Muscle of back (tissue), 11 donors: Measurements from ENCODE around the gene PACSIN1. TPM values are rescaled to one million over a fixed set of nuclear protein-coding genes. Genes with fewer than 3 reads are reported as not detected.
A peak's percentile ranks its signal among the peaks of the same experiment; 100 is the strongest.

ENCODE experiments used
- DNase-seq, 3 donors: peaks; one replicate each; pipeline versions ENCODE4 v3.0.0 to v3.0.0-alpha.2; 2013
- polyA plus RNA-seq, 10 donors: library from polyadenylated mRNA; unstranded; fragments of 120-200 nt; gene quantifications; one replicate each; pipeline ENCODE4 v1.2.1, GENCODE V29; 2013; ENCODE audit not compliant: insufficient read length in 10 of 10

The PACSIN1 gene
- polyA plus RNA-seq, 10 donors: 0.31 to 1.5 (median 1.1) TPM

DNA sequence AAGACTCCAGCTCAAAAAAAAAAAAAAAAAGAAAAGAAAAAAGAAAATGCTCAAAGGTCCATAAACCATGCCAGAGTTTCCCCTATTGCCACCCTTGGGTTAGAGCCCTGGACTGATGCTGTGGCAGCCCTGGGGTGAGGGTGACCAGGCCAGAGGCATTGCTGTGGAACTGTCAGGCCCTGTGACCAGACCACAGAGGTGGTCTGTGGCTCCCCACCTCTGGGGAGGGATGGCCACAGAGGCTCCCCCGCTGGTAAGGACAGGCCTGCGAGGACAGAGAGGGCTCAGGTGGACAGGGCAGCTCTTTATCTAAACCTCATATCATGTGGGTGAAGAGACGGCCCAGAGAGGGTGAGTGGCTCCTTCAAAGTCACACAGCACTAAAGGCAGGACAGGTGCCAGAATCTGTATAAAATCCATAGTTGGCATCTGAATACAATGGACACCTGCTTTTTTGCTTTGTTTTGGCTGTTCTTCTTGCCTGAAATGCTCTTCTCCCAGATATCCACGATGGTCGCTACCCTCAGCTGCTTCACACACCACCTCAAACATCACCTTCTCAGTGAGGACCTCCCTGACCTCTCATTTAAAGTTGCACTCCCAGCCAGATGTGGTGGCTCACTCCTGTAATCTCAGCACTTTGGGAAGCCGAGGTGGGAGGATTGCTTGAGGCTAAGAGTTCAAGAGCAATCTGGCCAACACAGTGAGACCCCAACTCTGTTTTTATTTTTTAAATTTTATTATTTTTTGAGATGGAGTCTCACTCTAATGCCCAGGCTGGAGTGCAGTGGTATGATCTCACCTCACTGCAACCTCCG is 112.8 kb downstream of the PACSIN1 start:
- no peak for DNase-seq

DNA sequence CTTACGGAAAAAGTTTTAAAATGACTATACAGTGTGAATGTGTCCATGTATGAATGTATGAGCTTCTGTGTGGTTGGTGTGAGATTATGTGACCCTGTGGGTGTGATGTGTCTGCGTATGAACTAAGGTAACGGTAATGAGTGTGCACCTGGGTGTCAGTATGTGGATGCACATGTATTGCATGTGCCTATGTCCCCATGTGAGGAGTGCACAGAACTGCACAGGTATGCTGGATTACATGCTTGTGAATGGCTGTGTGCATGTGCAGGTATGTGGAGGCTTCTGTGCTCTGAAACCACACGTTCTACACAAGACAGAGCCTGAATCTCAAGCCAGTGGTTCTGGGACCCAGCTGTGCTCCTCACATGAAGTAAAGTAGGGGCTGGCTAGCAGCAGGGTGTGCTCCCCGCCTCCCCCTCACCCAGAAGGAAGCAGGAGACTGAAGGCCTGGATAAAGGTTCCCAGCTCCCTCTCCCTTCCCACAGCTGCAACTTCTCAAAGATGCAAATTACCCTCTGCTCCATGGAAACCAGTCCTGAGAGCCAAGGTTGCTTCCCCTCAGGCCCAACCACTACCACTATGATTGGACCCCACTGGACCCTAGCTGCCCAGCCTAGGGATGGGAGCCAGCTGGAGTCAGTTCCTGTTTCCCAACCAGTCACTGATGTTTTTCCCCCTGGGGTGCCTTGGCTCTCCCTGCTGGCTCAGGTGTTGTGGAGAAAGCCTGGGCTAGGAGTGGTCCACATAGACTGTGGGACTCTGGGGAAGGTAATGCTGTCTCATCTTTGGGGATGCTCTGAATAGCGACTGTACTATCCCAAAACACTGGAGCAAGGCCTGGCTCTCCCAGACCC is 115.1 kb downstream of the PACSIN1 start:
- DNase-seq: peak in 1 of 3 donors; percentile 30

DNA sequence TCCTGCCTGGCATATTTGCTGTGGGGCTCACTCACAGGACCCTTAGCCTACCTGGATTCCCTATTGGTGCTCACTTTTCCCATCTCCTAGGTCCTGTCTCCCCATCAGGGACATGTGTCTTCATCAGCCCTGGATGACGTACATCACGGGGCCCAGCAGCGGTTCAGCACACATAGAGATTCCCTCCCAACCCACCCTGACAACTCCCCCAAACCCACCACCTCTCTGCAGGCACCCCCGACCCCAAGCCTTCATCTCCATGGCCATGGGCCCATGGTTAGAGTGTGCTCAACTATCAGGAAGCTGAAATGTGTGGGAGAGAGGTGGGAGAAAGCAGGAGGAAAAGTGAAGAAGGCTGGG is 115.7 kb downstream of the PACSIN1 start:
- DNase-seq: no peak

DNA sequence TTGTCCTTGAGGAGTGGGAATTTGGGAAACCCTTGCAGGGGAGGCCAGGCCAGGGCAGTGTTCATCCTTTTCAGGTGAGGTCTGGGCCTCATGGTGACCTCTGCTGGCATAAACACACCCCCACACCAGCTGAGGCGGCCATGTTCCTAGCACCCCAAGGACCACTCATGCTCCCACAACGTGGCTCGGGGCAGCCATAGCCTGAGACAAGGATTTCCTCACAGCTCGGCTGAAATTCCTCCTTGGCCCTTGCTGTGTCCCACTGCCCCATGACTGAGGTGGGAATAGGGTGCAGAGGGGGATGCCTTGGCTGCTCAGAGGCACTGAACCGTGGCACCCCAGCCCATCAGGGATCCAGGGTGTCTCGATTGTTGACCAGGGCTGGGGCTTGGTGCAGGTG is 117.6 kb downstream of the PACSIN1 start:
- no peak for DNase-seq

DNA sequence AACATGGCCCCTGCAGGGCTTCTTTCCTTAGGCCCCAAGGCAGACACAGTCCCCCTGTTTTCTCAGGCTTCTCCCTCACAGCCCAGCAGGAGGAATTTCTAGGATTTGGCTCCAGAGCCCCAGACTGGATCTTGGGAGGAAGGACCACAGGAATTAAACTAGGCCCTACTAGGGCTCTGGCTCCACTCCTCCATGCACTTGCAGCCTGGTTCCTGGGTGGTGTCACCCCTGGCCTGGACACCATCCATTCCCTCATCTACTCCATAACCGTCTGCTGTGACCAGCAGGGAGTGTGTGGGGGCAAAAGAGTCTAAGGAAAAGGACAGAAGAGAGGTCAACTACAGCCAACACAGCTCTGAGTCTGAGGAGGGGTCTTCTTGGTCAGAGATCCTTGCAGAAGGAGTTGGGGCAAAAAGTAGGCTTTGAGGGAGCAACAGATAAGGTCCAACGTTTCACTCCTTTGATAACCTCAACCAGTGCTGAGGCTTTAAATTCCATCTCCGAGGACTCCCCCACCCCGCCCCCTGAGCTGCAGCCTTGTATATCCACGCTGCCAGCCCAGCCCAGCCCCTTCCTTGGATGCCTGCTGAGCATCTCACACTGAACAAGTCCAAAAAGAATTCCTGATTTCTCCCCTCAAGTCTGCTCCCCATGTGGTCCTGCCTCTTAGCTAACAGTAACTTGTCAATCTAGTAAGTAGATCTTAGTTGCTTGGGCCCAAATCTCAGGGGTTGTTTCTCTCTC is 118.2 kb downstream of the PACSIN1 start:
- DNase-seq: no peak

DNA sequence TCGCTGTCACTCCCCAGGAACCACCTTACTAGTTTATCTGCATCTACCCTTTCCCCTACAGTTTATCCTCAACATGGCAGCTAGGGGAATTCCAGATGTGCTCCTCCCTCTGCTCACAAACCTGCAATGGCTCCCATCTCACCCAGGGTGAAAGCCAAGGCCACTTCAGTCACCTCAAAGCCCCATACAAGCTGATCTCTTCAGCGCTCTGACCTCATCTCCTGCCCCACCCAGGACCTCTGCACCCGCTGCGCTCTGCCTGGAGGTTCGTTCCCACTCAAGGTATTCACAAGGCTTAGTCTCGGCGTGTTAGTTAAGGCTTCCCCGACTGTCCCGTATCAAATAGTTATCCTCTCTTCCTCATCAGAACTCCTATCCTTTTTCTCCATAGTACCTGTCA is 118.8 kb downstream of the PACSIN1 start:
- DNase-seq: no peak

Other genes starting within 250 kb of the PACSIN1 start
- 100 to 1,000 TPM in 1 of 10 donors, 10 to 100 TPM in 9; 73.7 to 105 (median 83.4) TPM for gene HMGA1, start 229.2 kb upstream of the PACSIN1 start, polyA plus RNA-seq
- gene SMIM29, start 217.1 kb upstream of the PACSIN1 start, polyA plus RNA-seq: 1 to 10 TPM; 7.0 to 9.8 (median 7.8) TPM
- gene NUDT3, start 73.4 kb upstream of the PACSIN1 start, polyA plus RNA-seq: 10 to 100 TPM; 18.9 to 32.8 (median 24.2) TPM
- gene RPS10, start 40.0 kb upstream of the PACSIN1 start, polyA plus RNA-seq: 1,000 to 10,000 TPM; 1,208 to 1,969 (median 1,698) TPM
- gene SPDEF, start 90.3 kb downstream of the PACSIN1 start, polyA plus RNA-seq: under 1 TPM in 3 of 10 donors, not detected in 7; 0.07 to 0.09 (median 0.08) TPM
- 10 to 100 TPM; 59.4 to 95.9 (median 78.1) TPM for gene ILRUN, start 230.7 kb downstream of the PACSIN1 start, polyA plus RNA-seq